Smooth muscle cell (in vitro differentiated cells): ENCODE measurements around the gene TBL1X. TPM values are rescaled to one million over a fixed set of nuclear protein-coding genes. Genes with fewer than 3 reads are reported as not detected.

Experiments
- DNase-seq: peaks from one replicate; lab custom pipeline; 2025; ENCODE audit not compliant: unreplicated experiment; lab: John Stamatoyannopoulos, UW
- H2AFZ ChIP-seq: fragments of 200-600 bp; sonication (generic); 2 replicates; pipeline ENCODE4 v1.6.0; 2016; ENCODE audit warnings: antibody characterized with exemption, low read depth, mild to moderate bottlenecking
- H3F3A ChIP-seq: fragments of 200-600 bp; sonication (generic); 2 replicates; pipeline ENCODE4 v1.6.0; 2017; ENCODE audit warnings: antibody characterized with exemption, low read depth
- H3K27ac ChIP-seq: fragments of 200-600 bp; sonication (generic); 2 replicates; pipeline ENCODE4 v1.5.1; 2016; ENCODE audit warnings: low read depth, mild to moderate bottlenecking
- H3K27me3 ChIP-seq: fragments of 200-600 bp; sonication (generic); 2 replicates; pipeline ENCODE4 v1.6.1; 2016; ENCODE audit warnings: low read depth, mild to moderate bottlenecking
- H3K36me3 ChIP-seq: fragments of 200-600 bp; sonication (generic); 2 replicates; pipeline ENCODE4 v1.5.1; 2016; ENCODE audit warnings: low read depth
- H3K4me1 ChIP-seq: fragments of 200-600 bp; sonication (generic); 2 replicates; pipeline ENCODE4 v1.5.1; 2016; ENCODE audit warnings: low read depth
- H3K4me2 ChIP-seq: fragments of 200-600 bp; sonication (generic); 2 replicates; pipeline ENCODE4 v1.6.0; 2016; ENCODE audit warnings: mild to moderate bottlenecking
- H3K4me3 ChIP-seq: fragments of 200-600 bp; sonication (generic); 2 replicates; pipeline ENCODE4 v1.5.1; 2016; ENCODE audit warnings: mild to moderate bottlenecking
- H3K79me2 ChIP-seq: fragments of 200-600 bp; sonication (generic); 2 replicates; pipeline ENCODE4 v1.6.0; 2016; ENCODE audit warnings: low read depth, mild to moderate bottlenecking
- H3K9ac ChIP-seq: fragments of 200-600 bp; sonication (generic); 2 replicates; pipeline ENCODE4 v1.6.0; 2016; ENCODE audit warnings: low read depth
- H3K9me3 ChIP-seq: fragments of 200-600 bp; sonication (generic); replicated peaks from 2 replicates; pipeline ENCODE4 v1.5.1; 2016; ENCODE audit warnings: low read depth
- H4K20me1 ChIP-seq: fragments of 200-600 bp; sonication (generic); 2 replicates; pipeline ENCODE4 v1.6.0; 2016; ENCODE audit warnings: low read depth
- CTCF ChIP-seq: fragments of 200-600 bp; sonication (generic); IDR thresholded peaks from 2 replicates; pipeline ENCODE4 v1.5.1; 2017; ENCODE audit warnings: borderline replicate concordance, mild to moderate bottlenecking, antibody characterized with exemption; ENCODE audit not compliant: insufficient read depth, poor library complexity, severe bottlenecking
- WGBS: methylation state at CpG from one replicate; pipeline ENCODE4 v1.1.7; 2016; ENCODE audit warnings: low lambda C conversion rate; 5-methylcytosine and 5-hydroxymethylcytosine counted together
- polyA plus RNA-seq: library from polyadenylated mRNA; unstranded; fragments of >200 nt; fragmentation: Nextera tagmentation; extraction: Ambion mirVana; gene quantifications from 2 replicates; pipeline ENCODE4 v1.2.1, GENCODE V29; 2016
- total RNA-seq: library from RNA; depleted of rRNA; stranded (reverse); fragments of >200 nt; gene quantifications from 2 replicates; pipeline ENCODE4 v1.2.3, GENCODE V29; 2014

The TBL1X gene
- total and polyA plus RNA-seq, 2 experiments from 2014 or later = 9.0 to 9.8 TPM

GRCh38 chrX:9503261-9503660 lies 38.4 kb downstream of the TBL1X start:
- Histone ChIP-seq H3K9ac (no peak overlapping the region), H3K4me2 (no peak overlapping the region), H3K9me3 (no peaks in the 10 kb centered on the region), H3K4me3 (no peak overlapping the region), H2AFZ (no peak overlapping the region), H3K27ac (no peak overlapping the region), H3K36me3 (no peaks in the 10 kb centered on the region), H3K79me2 (no peaks in the 10 kb centered on the region), H4K20me1 (peaks cover 27% of the 10 kb centered on the region), H3K27me3 (no peaks in the 10 kb centered on the region), H3K4me1 (no peaks in the 10 kb centered on the region), H3F3A (no peaks in the 10 kb centered on the region)
- DNase-seq = no peak
- 79% methylated on average over 8 of the region's 8 CpGs for WGBS
- TF ChIP-seq CTCF = no peak

GRCh38 chrX:9510366-9510765 lies 45.5 kb downstream of the TBL1X start:
- Histone ChIP-seq H3K4me3 (no peak overlapping the region), H3K27ac (no peak overlapping the region), H3K4me1 (no peaks in the 10 kb centered on the region), H4K20me1 (peaks cover 3% of the 10 kb centered on the region), H3K9ac (no peak overlapping the region), H3K4me2 (no peak overlapping the region), H2AFZ (no peak overlapping the region), H3K9me3 (no peaks in the 10 kb centered on the region), H3K79me2 (no peaks in the 10 kb centered on the region), H3K36me3 (no peaks in the 10 kb centered on the region), H3F3A (no peaks in the 10 kb centered on the region), H3K27me3 (no peaks in the 10 kb centered on the region)
- TF ChIP-seq CTCF = no peak
- WGBS = 80% methylated on average over 2 of the region's 2 CpGs
- DNase-seq = no peak

GRCh38 chrX:9510980-9511379 lies 46.1 kb downstream of the TBL1X start:
- peaks cover 9% of the 10 kb centered on the region for H4K20me1 ChIP-seq
- TF ChIP-seq CTCF = no peak
- H3K9ac ChIP-seq = no peak overlapping the region
- H2AFZ ChIP-seq = no peak overlapping the region
- peaks cover 3% of the 10 kb centered on the region for H3K9me3 ChIP-seq
- no peak overlapping the region for H3K4me2 ChIP-seq
- DNase-seq = no peak
- H3K27me3 ChIP-seq = no peaks in the 10 kb centered on the region
- H3K79me2 ChIP-seq = no peaks in the 10 kb centered on the region
- H3K4me1 ChIP-seq = no peaks in the 10 kb centered on the region
- WGBS = 48% methylated on average over 3 of the region's 3 CpGs
- H3K4me3 ChIP-seq = no peak overlapping the region
- H3K36me3 ChIP-seq = no peaks in the 10 kb centered on the region
- H3K27ac ChIP-seq = no peak overlapping the region
- H3F3A ChIP-seq = no peaks in the 10 kb centered on the region

- no peaks in the 10 kb centered on the region for H3K36me3 ChIP-seq
- H4K20me1 ChIP-seq = peaks cover 27% of the 10 kb centered on the region
- no peak for TF ChIP-seq CTCF
- H3K9me3 ChIP-seq = peaks cover 3% of the 10 kb centered on the region
- H3K4me2 ChIP-seq = no peak overlapping the region
- H3K27me3 ChIP-seq = no peaks in the 10 kb centered on the region
- H3K79me2 ChIP-seq = no peaks in the 10 kb centered on the region
- H3K27ac ChIP-seq = peak overlapping the region; percentile 35
- no peak overlapping the region for H3K9ac ChIP-seq
- peaks cover 9% of the 10 kb centered on the region for H3K4me1 ChIP-seq
- 47% methylated on average over 10 of the region's 10 CpGs for WGBS
- H3K4me3 ChIP-seq = no peak overlapping the region
- H3F3A ChIP-seq = no peaks in the 10 kb centered on the region
- no peak overlapping the region for H2AFZ ChIP-seq
- DNase-seq = no peak
These were observed 50.6 kb downstream of the TBL1X start for GRCh38 chrX:9515489-9515888.
